Vagina (tissue), 2 donors: ENCODE measurements around the gene VPS25. TPM values are rescaled to one million over a fixed set of nuclear protein-coding genes. Genes with fewer than 3 reads are reported as not detected.

Source experiments
- DNase-seq, 2 donors: peaks; one replicate each; pipeline ENCODE4 v3.0.0-alpha.2; 2017; ENCODE audit errors: extremely low spot score in 2 of 2
- H3K27ac ChIP-seq: fragments of 200-600 bp; sonication (generic); one replicate; pipeline ENCODE4 v1.5.1; 2019
- H3K27me3 ChIP-seq: fragments of 200-600 bp; sonication (generic); one replicate; pipeline ENCODE4 v1.5.1; 2019
- H3K36me3 ChIP-seq, 2 donors: fragments of 200-600 bp; sonication (generic); one replicate each; pipeline ENCODE4 v1.5.1; 2017 to 2019
- H3K4me1 ChIP-seq: fragments of 200-600 bp; sonication (generic); one replicate; pipeline ENCODE4 v1.5.1; 2019
- H3K4me3 ChIP-seq, 2 donors: fragments of 200-600 bp; sonication (generic); 1 replicate in 1 of 2; 2 replicates in 1 of 2; pipeline ENCODE4 v1.5.1; 2016 to 2019
- H3K9me3 ChIP-seq: fragments of 200-600 bp; sonication (generic); one replicate; pipeline ENCODE4 v1.5.1; 2019
- CTCF ChIP-seq, 3 experiments: fragments of 450-650 bp in 2 of 3; fragments of 200-600 bp in 1 of 3; sonication (generic) in 1 of 3; IDR thresholded peaks; one replicate each; pipeline ENCODE4 v1.5.1; 2017 to 2019; ENCODE audit warnings: antibody characterized with exemption in 3 of 3, mild to moderate bottlenecking in 2 of 3, moderate library complexity in 2 of 3
- POLR2A ChIP-seq, 2 donors: fragments of 450-650 bp; IDR thresholded peaks; one replicate each; pipeline ENCODE4 v1.6.1; 2017; ENCODE audit warnings: antibody characterized with exemption in 2 of 2, mild to moderate bottlenecking in 2 of 2, moderate library complexity in 2 of 2
- POLR2AphosphoS5 ChIP-seq, 2 donors: sonication (generic); formaldehyde crosslinking; IDR thresholded peaks; one replicate each; pipeline ENCODE4 v1.9.0; 2017; ENCODE audit warnings: antibody characterized with exemption in 2 of 2, mild to moderate bottlenecking in 2 of 2, low read depth in 1 of 2; ENCODE audit not compliant: insufficient read depth in 1 of 2
- intact Hi-C: fragments of 100-400 bp; cut with DNase I; formaldehyde crosslinking; loops from one replicate; pipeline ENCODE4 v1.15.1; 2023
- total RNA-seq: library from RNA; depleted of rRNA; stranded (reverse); fragments of >200 nt; gene quantifications from one replicate; pipeline ENCODE4 v1.2.3, GENCODE V29; 2016

The VPS25 gene
- total RNA-seq, 1 donor from 2014 or later: 28.2 TPM

GRCh38 chr17:42784811-42785592 is 11.8 kb downstream of the VPS25 start:
- Histone ChIP-seq H3K27me3 (peaks cover 4% of the 10 kb centered on the region), H3K4me1 (peaks cover 17% of the 10 kb centered on the region), H3K36me3 (no peaks in the 10 kb centered on the region), H3K9me3 (no peaks in the 10 kb centered on the region), H3K27ac (no peak overlapping the region), H3K4me3 (no peak overlapping the region)
- intact Hi-C loops: no loop called here
- DNase-seq: no peak
- no peak for TF ChIP-seq POLR2AphosphoS5 (IDR thresholded peaks at IDR 0.05; ENCODE audit: insufficient read depth in 1 of 2, low read depth in 1 of 2)

- H3K4me1 ChIP-seq: peaks cover under 1% of the 10 kb centered on the region
- H3K27me3 ChIP-seq: peaks cover 4% of the 10 kb centered on the region
- H3K36me3 ChIP-seq: no peaks in the 10 kb centered on the region
- no peak overlapping the region for H3K27ac ChIP-seq
- no peak for DNase-seq
- TF ChIP-seq CTCF (IDR thresholded peaks at IDR 0.05) (no peak), POLR2AphosphoS5 (IDR thresholded peaks at IDR 0.05; ENCODE audit: insufficient read depth in 1 of 2, low read depth in 1 of 2) (no peak), POLR2A (IDR thresholded peaks at IDR 0.05) (no peak)
- intact Hi-C loops: no loop called here
- H3K9me3 ChIP-seq: no peaks in the 10 kb centered on the region
- no peak overlapping the region for H3K4me3 ChIP-seq
Measured at GRCh38 chr17:42787266-42787665, 14.0 kb downstream of the VPS25 start.

GRCh38 chr17:42791948-42792347 is 18.7 kb downstream of the VPS25 start:
- no peaks in the 10 kb centered on the region for H3K27me3 ChIP-seq
- peaks cover 0 to 3% of the 10 kb centered on the region in 2 donors for H3K36me3 ChIP-seq
- TF ChIP-seq POLR2A (IDR thresholded peaks at IDR 0.05): no peak
- TF ChIP-seq CTCF (IDR thresholded peaks at IDR 0.05): no peak
- no peak for TF ChIP-seq POLR2AphosphoS5 (IDR thresholded peaks at IDR 0.05; ENCODE audit: insufficient read depth in 1 of 2, low read depth in 1 of 2)
- no peak overlapping the region for H3K4me3 ChIP-seq
- H3K27ac ChIP-seq: no peak overlapping the region
- peaks cover 14% of the 10 kb centered on the region for H3K4me1 ChIP-seq
- H3K9me3 ChIP-seq: no peaks in the 10 kb centered on the region
- no peak for DNase-seq
- intact Hi-C loops: no loop called here

GRCh38 chr17:42792545-42792944 is 19.3 kb downstream of the VPS25 start:
- TF ChIP-seq POLR2A (IDR thresholded peaks at IDR 0.05) (no peak), CTCF (IDR thresholded peaks at IDR 0.05) (no peak), POLR2AphosphoS5 (IDR thresholded peaks at IDR 0.05; ENCODE audit: insufficient read depth in 1 of 2, low read depth in 1 of 2) (no peak)
- Histone ChIP-seq H3K4me3 (no peak overlapping the region), H3K36me3 (peaks cover 0 to 6% of the 10 kb centered on the region in 2 donors), H3K27me3 (no peaks in the 10 kb centered on the region), H3K27ac (no peak overlapping the region), H3K9me3 (no peaks in the 10 kb centered on the region), H3K4me1 (peaks cover 20% of the 10 kb centered on the region)
- intact Hi-C loops: no loop called here
- no peak for DNase-seq

- H3K4me3 ChIP-seq: no peak overlapping the region
- H3K4me1 ChIP-seq: peaks cover 31% of the 10 kb centered on the region
- no peaks in the 10 kb centered on the region for H3K9me3 ChIP-seq
- no peak for DNase-seq
- H3K27ac ChIP-seq: no peak overlapping the region
- intact Hi-C loops: no loop called here
- TF ChIP-seq CTCF (IDR thresholded peaks at IDR 0.05) (no peak), POLR2AphosphoS5 (IDR thresholded peaks at IDR 0.05; ENCODE audit: insufficient read depth in 1 of 2, low read depth in 1 of 2) (no peak), POLR2A (IDR thresholded peaks at IDR 0.05) (no peak)
- peaks cover 0 to 6% of the 10 kb centered on the region in 2 donors for H3K36me3 ChIP-seq
- H3K27me3 ChIP-seq: no peaks in the 10 kb centered on the region
Measured at GRCh38 chr17:42795061-42795460, 21.8 kb downstream of the VPS25 start.
